OCI-LY7 (cell line): ENCODE data around the gene KCNQ4.

Source experiments
- CTCF ChIP-seq: fragments of 200-600 bp; sonication (generic); conservative IDR thresholded peaks from 2 replicates; pipeline ENCODE4 v1.5.1; 2014; ENCODE audit warnings: mild to moderate bottlenecking, antibody characterized with exemption, low read length, moderate library complexity, mixed read lengths
- EZH2phosphoT487 ChIP-seq: fragments of 200-600 bp; sonication (generic); IDR thresholded peaks from 2 replicates; pipeline ENCODE4 v1.6.1; 2018; ENCODE audit warnings: low read depth, borderline replicate concordance, mild to moderate bottlenecking, mixed run types, antibody characterized with exemption, low read length, moderate library complexity, mixed read lengths

- no peak for TF ChIP-seq CTCF
- no peak for TF ChIP-seq EZH2phosphoT487
Observed at GRCh38 chr1:40806240-40806639, 22.7 kb downstream of the KCNQ4 start.
